ENCODE data around the gene CYP2B6. TPM values are rescaled to one million over a fixed set of nuclear protein-coding genes. Genes with fewer than 3 reads are reported as not detected.

CYP2B6 gene
- total RNA-seq, 1 donor from 2014 or later = not detected

DNA sequence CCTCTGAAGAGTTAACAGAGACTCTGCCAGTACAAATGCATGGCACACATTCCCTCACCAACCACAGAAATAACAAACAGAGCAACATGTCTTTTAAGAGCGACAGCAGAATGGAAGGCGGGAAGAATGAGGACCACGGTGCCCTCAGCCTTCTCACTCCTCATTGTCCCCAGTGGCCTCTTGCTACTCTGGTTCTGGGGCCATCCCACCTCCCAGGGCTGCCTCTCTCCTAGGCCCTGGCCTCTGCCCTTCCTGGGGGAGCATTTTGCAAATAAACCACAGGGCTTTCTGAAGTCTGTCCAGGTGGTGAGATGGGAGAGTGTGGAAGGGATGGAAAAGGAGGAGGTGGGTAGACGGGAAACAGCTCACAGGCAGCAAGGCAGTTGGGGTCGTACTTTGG is 28.3 kb downstream of the CYP2B6 start:
- H3K4me3 Mint-ChIP-seq (ENCODE audit: unreplicated experiment) = no peak overlapping the region
- H3K9me3 Mint-ChIP-seq (ENCODE audit: unreplicated experiment) = no peaks in the 10 kb centered on the region
- H3K27me3 Mint-ChIP-seq (ENCODE audit: unreplicated experiment) = peaks cover 12% of the 10 kb centered on the region

DNA sequence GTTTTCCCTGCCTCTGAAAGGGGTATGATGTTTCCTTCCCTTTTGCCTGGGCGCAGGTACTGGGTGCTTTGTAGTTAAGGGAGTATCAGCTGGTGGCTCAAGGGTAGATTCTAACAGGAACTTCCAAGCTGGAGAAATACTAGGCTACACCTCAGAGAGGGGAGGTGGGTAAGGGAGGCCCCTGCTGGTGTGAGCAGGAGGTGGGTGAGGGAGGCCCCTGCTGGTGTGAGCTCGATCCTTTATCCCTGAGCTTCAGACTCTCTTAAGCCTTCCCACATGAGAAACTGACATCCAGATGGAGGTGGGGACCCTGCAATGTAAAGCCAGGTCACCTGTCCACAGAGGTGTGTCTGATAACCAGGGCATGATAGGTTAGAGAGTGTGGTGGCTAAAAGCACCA is 32.1 kb downstream of the CYP2B6 start:
- Mint-ChIP-seq H3K36me3 (ENCODE audit: unreplicated experiment) (no peaks in the 10 kb centered on the region), H3K27ac (ENCODE audit: unreplicated experiment) (no peak overlapping the region), H3K4me1 (ENCODE audit: unreplicated experiment) (no peaks in the 10 kb centered on the region), H3K27me3 (ENCODE audit: unreplicated experiment) (peaks cover 4% of the 10 kb centered on the region), H3K9me3 (ENCODE audit: unreplicated experiment) (no peaks in the 10 kb centered on the region), H3K4me3 (ENCODE audit: unreplicated experiment) (no peak overlapping the region)
- TF ChIP-seq, protein P1, sequence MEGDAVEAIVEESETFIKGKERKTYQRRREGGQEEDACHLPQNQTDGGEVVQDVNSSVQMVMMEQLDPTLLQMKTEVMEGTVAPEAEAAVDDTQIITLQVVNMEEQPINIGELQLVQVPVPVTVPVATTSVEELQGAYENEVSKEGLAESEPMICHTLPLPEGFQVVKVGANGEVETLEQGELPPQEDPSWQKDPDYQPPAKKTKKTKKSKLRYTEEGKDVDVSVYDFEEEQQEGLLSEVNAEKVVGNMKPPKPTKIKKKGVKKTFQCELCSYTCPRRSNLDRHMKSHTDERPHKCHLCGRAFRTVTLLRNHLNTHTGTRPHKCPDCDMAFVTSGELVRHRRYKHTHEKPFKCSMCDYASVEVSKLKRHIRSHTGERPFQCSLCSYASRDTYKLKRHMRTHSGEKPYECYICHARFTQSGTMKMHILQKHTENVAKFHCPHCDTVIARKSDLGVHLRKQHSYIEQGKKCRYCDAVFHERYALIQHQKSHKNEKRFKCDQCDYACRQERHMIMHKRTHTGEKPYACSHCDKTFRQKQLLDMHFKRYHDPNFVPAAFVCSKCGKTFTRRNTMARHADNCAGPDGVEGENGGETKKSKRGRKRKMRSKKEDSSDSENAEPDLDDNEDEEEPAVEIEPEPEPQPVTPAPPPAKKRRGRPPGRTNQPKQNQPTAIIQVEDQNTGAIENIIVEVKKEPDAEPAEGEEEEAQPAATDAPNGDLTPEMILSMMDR (IDR thresholded peaks at IDR 0.05) = no peak
- DNase-seq (ENCODE audit: extremely low spot score, unreplicated experiment) = no peak

More for the DNA sequence above, 28.3 kb downstream of the CYP2B6 start:
- no peaks in the 10 kb centered on the region for H3K4me1 Mint-ChIP-seq (ENCODE audit: unreplicated experiment)
- no peak for DNase-seq (ENCODE audit: extremely low spot score, unreplicated experiment)
- H3K27ac Mint-ChIP-seq (ENCODE audit: unreplicated experiment) = no peak overlapping the region
- TF ChIP-seq, protein P1 (IDR thresholded peaks at IDR 0.05) = no peak
- no peaks in the 10 kb centered on the region for H3K36me3 Mint-ChIP-seq (ENCODE audit: unreplicated experiment)

DNA sequence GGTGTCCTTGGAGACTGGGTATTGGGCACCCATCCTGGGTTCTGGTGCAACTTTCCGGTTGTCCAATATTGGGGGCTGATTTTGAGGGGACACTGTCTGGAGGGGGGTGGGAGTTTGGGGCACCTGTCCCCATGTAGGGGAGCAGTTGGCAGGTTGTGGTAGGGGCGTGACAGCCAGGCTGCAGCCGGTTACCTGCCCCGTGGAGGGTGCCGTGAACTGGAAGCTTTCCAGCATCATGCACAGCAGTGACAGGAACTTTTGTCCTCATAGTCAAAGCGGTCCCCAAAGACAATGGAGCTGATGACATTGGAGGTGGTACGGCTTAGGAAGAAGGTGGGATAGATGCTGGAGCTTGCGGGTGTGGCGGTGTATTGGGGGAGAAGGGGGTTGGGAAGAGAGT is 34.3 kb downstream of the CYP2B6 start:
- H3K9me3 Mint-ChIP-seq (ENCODE audit: unreplicated experiment) = no peaks in the 10 kb centered on the region
- TF ChIP-seq, protein P1 (IDR thresholded peaks at IDR 0.05) = no peak
- no peaks in the 10 kb centered on the region for H3K36me3 Mint-ChIP-seq (ENCODE audit: unreplicated experiment)
- no peak overlapping the region for H3K27ac Mint-ChIP-seq (ENCODE audit: unreplicated experiment)
- no peak for DNase-seq (ENCODE audit: extremely low spot score, unreplicated experiment)
- no peaks in the 10 kb centered on the region for H3K4me1 Mint-ChIP-seq (ENCODE audit: unreplicated experiment)
- H3K4me3 Mint-ChIP-seq (ENCODE audit: unreplicated experiment) = no peak overlapping the region
- H3K27me3 Mint-ChIP-seq (ENCODE audit: unreplicated experiment) = peaks cover 4% of the 10 kb centered on the region

DNA sequence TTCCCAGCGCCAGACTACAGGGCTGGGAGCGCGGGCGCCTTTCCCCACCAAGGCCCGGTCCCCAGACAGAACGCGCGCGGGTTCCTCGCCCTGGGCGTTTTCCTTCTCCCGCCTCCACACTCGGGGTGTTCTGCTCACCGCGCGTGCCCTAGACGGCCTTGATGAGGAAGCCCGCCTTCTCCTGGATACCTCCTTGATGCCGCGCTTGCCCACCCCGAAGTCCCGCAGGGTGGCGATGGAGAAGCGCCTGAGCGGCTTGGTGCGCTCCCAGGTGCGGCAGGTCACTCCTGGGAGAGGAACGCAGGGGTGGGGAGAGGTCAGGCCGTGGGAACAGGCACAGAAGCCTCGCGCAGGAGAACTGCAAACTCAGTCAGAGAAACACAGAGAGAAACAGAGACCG is 34.8 kb downstream of the CYP2B6 start:
- Mint-ChIP-seq H3K27me3 (ENCODE audit: unreplicated experiment) (peaks cover under 1% of the 10 kb centered on the region), H3K27ac (ENCODE audit: unreplicated experiment) (no peak overlapping the region), H3K4me3 (ENCODE audit: unreplicated experiment) (no peak overlapping the region), H3K4me1 (ENCODE audit: unreplicated experiment) (no peaks in the 10 kb centered on the region), H3K9me3 (ENCODE audit: unreplicated experiment) (no peaks in the 10 kb centered on the region), H3K36me3 (ENCODE audit: unreplicated experiment) (no peaks in the 10 kb centered on the region)
- no peak for DNase-seq (ENCODE audit: extremely low spot score, unreplicated experiment)
- TF ChIP-seq, protein P1 (IDR thresholded peaks at IDR 0.05) = no peak

DNA sequence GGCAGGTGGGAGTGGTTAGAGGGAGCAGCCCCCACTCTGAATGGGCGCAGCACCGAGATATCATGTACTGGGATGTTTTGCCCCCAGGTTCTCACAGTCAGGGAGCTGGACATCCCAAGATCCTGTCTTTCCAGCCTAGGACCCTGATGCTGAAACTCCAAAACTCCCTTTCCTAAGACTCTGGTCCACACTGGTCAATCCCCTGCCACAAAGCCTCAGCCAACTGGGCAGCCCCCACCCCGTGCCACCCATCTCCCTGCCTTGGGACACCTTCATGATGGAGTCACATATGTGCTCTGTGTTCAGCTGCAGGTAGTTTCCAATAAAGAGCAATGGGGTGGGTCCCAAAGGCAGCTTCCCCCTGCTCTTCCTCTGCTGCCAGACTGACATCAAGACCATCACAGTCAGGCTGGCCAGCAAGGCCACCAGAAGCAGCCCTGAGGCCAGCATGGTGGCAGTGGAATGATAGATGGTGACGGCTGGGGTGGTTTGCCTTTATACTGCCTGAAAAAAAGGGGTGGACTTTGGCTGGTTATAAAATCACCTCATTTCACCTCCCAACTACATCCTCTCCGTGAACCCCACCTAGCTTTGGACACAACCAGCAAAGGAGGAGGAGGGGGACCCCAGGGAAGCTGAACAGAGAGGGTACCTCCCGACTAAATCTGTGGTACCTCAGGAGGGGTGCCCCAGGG is 36.3 kb downstream of the CYP2B6 start:
- Mint-ChIP-seq H3K27ac (ENCODE audit: unreplicated experiment) (no peak overlapping the region), H3K9me3 (ENCODE audit: unreplicated experiment) (no peaks in the 10 kb centered on the region), H3K27me3 (ENCODE audit: unreplicated experiment) (peaks cover 2% of the 10 kb centered on the region), H3K4me1 (ENCODE audit: unreplicated experiment) (no peaks in the 10 kb centered on the region), H3K4me3 (ENCODE audit: unreplicated experiment) (no peak overlapping the region), H3K36me3 (ENCODE audit: unreplicated experiment) (no peaks in the 10 kb centered on the region)
- TF ChIP-seq, protein P1 (IDR thresholded peaks at IDR 0.05) = no peak
- no peak for DNase-seq (ENCODE audit: extremely low spot score, unreplicated experiment)

Measured in osteocyte (in vitro differentiated cells).